Pulmonary artery endothelial cell (primary cell): ENCODE results near the gene EXOC3L4. TPM values are rescaled to one million over a fixed set of nuclear protein-coding genes. Genes with fewer than 3 reads are reported as not detected.
A peak's percentile ranks its signal among the peaks of the same experiment; 100 is the strongest.

Experiments used
- DNase-seq: peaks from one replicate; pipeline ENCODE4 v3.0.0-alpha.2; 2011; ENCODE audit warnings: low read depth, low spot score
- total RNA-seq: library from RNA; depleted of rRNA; stranded (reverse); fragments of >200 nt; gene quantifications from 2 replicates; pipeline ENCODE4 v1.2.3, GENCODE V29; 2014

Gene EXOC3L4
- total RNA-seq, 1 donor from 2014 or later: not detected

- DNase-seq: no peak
Measured at GRCh38 chr14:103070971-103071542, 23.5 kb upstream of the EXOC3L4 start.

GRCh38 chr14:103071544-103072251, 22.8 kb upstream of the EXOC3L4 start:
- DNase-seq: no peak

- DNase-seq: no peak
Measured at GRCh38 chr14:103072595-103073366, 21.7 kb upstream of the EXOC3L4 start.

- no peak for DNase-seq
Measured at GRCh38 chr14:103073367-103073875, 21.1 kb upstream of the EXOC3L4 start.

GRCh38 chr14:103073876-103074728, 20.4 kb upstream of the EXOC3L4 start:
- no peak for DNase-seq

- no peak for DNase-seq
Measured at GRCh38 chr14:103074729-103075367, 19.7 kb upstream of the EXOC3L4 start.

GRCh38 chr14:103078420-103078749, 16.1 kb upstream of the EXOC3L4 start:
- peak; percentile 40 for DNase-seq

- no peak for DNase-seq
Measured at GRCh38 chr14:103078860-103079587, 15.5 kb upstream of the EXOC3L4 start.

GRCh38 chr14:103081951-103082350, 12.6 kb upstream of the EXOC3L4 start:
- DNase-seq: no peak

- DNase-seq: no peak
Measured at GRCh38 chr14:103084021-103084919, 10.3 kb upstream of the EXOC3L4 start, which contains the start of gene LBHD2. TSS of gene LBHD2 (plus strand) at chr14:103084210. CDS start at chr14:103086013, 1,803 bp downstream.

- no peak for DNase-seq
Measured at GRCh38 chr14:103085106-103086091, 9.1 kb upstream of the EXOC3L4 start.

GRCh38 chr14:103086771-103087342, 7.7 kb upstream of the EXOC3L4 start:
- no peak for DNase-seq

GRCh38 chr14:103087343-103087835, 7.1 kb upstream of the EXOC3L4 start:
- DNase-seq: no peak

- DNase-seq: no peak
Measured at GRCh38 chr14:103088921-103089320, 5.6 kb upstream of the EXOC3L4 start.

- DNase-seq: no peak
Measured at GRCh38 chr14:103089386-103090335, 4.9 kb upstream of the EXOC3L4 start.

GRCh38 chr14:103090481-103091020, 4.0 kb upstream of the EXOC3L4 start:
- DNase-seq: no peak
